GM18507 (cell line): ENCODE measurements around the gene HSPB7.
"Not testable (repeated sequence)": the region's sequence is repeated elsewhere in the genome, so short reads cannot be mapped to it uniquely, and the experiment has no call there.

Source experiments
- DNase-seq: peaks from one replicate; pipeline ENCODE4 v3.0.0; 2011; ENCODE audit warnings: low read depth; ENCODE audit not compliant: insufficient read length; ENCODE audit errors: extremely low spot score
- FAIRE-seq: peaks from 2 replicates; lab custom pipeline; 2011; peaks lifted over from hg19 to GRCh38; lab: Jason Lieb, UNC

The HSPB7 gene

GRCh38 chr1:16011936-16012589 is 5.8 kb downstream of the HSPB7 start:
- FAIRE-seq = no peak

GRCh38 chr1:16010837-16011236 is 7.0 kb downstream of the HSPB7 start:
- DNase-seq (no peak), FAIRE-seq (no peak)

More at GRCh38 chr1:16011936-16012589, 5.8 kb downstream of the HSPB7 start:
- no peak for DNase-seq

GRCh38 chr1:16009678-16010077 is 8.2 kb downstream of the HSPB7 start:
- FAIRE-seq = no peak
- no peak for DNase-seq

- DNase-seq = no peak
- peak; percentile 88 for FAIRE-seq
Observed at GRCh38 chr1:16009030-16009460, 8.8 kb downstream of the HSPB7 start.

GRCh38 chr1:16007671-16008341 is 10.0 kb downstream of the HSPB7 start:
- FAIRE-seq (no peak), DNase-seq (no peak)

GRCh38 chr1:16006552-16007485 is 11.0 kb downstream of the HSPB7 start:
- FAIRE-seq = peak; percentile 44
- no peak for DNase-seq

GRCh38 chr1:16006010-16006409 is 11.8 kb downstream of the HSPB7 start:
- FAIRE-seq (no peak), DNase-seq (no peak)

GRCh38 chr1:16005597-16005996 is 12.2 kb downstream of the HSPB7 start:
- FAIRE-seq (no peak), DNase-seq (no peak)

- not testable (repeated sequence) for FAIRE-seq, DNase-seq
Observed at GRCh38 chr1:16001274-16001673, 16.6 kb downstream of the HSPB7 start.

GRCh38 chr1:15998929-15999328 is 18.9 kb downstream of the HSPB7 start:
- no peak for FAIRE-seq
- no peak for DNase-seq

- FAIRE-seq (no peak), DNase-seq (no peak)
Observed at GRCh38 chr1:15997637-15998280, 20.1 kb downstream of the HSPB7 start.

GRCh38 chr1:15997076-15997585 is 20.7 kb downstream of the HSPB7 start:
- no peak for DNase-seq
- FAIRE-seq = no peak

- peak; percentile 52 for FAIRE-seq
- DNase-seq = no peak
Observed at GRCh38 chr1:15994590-15995351, 23.1 kb downstream of the HSPB7 start.

GRCh38 chr1:15994081-15994480 is 23.8 kb downstream of the HSPB7 start:
- no peak for FAIRE-seq
- no peak for DNase-seq

GRCh38 chr1:15993666-15994065 is 24.2 kb downstream of the HSPB7 start:
- DNase-seq = no peak

GRCh38 chr1:15992582-15993500 is 25.0 kb downstream of the HSPB7 start:
- FAIRE-seq (no peak), DNase-seq (no peak)

More at GRCh38 chr1:15993666-15994065, 24.2 kb downstream of the HSPB7 start:
- no peak for FAIRE-seq

- no peak for FAIRE-seq
- no peak for DNase-seq
Observed at GRCh38 chr1:15992187-15992553, 25.7 kb downstream of the HSPB7 start.
